Spinal cord (tissue), 10 donors: ENCODE measurements around the gene KCNN2. TPM values are rescaled to one million over a fixed set of nuclear protein-coding genes. Genes with fewer than 3 reads are reported as not detected.

Source experiments
- DNase-seq, 6 donors: peaks; one replicate each; pipeline versions ENCODE4 v3.0.0 to v3.0.0-alpha.2; 2013 to 2015; ENCODE audit warnings: low spot score in 6 of 6, low read depth in 4 of 6
- H3K27ac ChIP-seq: one replicate; pipeline ENCODE4 v1.5.1; 2013; ENCODE audit warnings: low read depth, low read length, control low read depth
- H3K27me3 ChIP-seq: one replicate; pipeline ENCODE4 v1.6.1; 2013; ENCODE audit warnings: low read length; ENCODE audit not compliant: control insufficient read depth, insufficient read depth
- H3K36me3 ChIP-seq: one replicate; pipeline ENCODE4 v1.6.1; 2013; ENCODE audit warnings: low read length; ENCODE audit not compliant: control insufficient read depth, insufficient read depth
- H3K4me1 ChIP-seq: one replicate; pipeline ENCODE4 v1.6.1; 2013; ENCODE audit warnings: low read length; ENCODE audit not compliant: control insufficient read depth, insufficient read depth
- H3K4me3 ChIP-seq: one replicate; pipeline ENCODE4 v1.5.1; 2013; ENCODE audit warnings: low read depth, low read length, control low read depth
- H3K9me3 ChIP-seq: one replicate; pipeline ENCODE4 v1.6.1; 2013; ENCODE audit warnings: low read length; ENCODE audit not compliant: control insufficient read depth, insufficient read depth
- WGBS: methylation state at CpG from one replicate; pipeline ENCODE4 v1.1.5; 2013; ENCODE audit warnings: missing lambda C conversion rate; ENCODE audit not compliant: insufficient coverage; 5-methylcytosine and 5-hydroxymethylcytosine counted together
- polyA plus RNA-seq, 2 donors: library from polyadenylated mRNA; unstranded; fragments of 120-200 nt; gene quantifications; one replicate each; pipeline ENCODE4 v1.2.1, GENCODE V29; 2013; ENCODE audit not compliant: insufficient read length in 2 of 2
- total RNA-seq, 2 donors: library from RNA; depleted of rRNA in 1 of 2; stranded (reverse); fragments of 120-200 nt in 1 of 2; fragments of >200 nt in 1 of 2; gene quantifications; one replicate each; pipeline versions ENCODE4 v1.2.3 to v1.2.4, GENCODE V29; 2013 to 2014
- donor health status: healthy.

KCNN2 gene
- total and polyA plus RNA-seq, 4 donors: 7.3 to 27.2 (median 20.0) TPM

GRCh38 chr5:114544561-114544960, 182.7 kb downstream of the KCNN2 start:
- Histone ChIP-seq H3K4me1 (no peaks in the 10 kb centered on the region), H3K36me3 (no peaks in the 10 kb centered on the region), H3K27ac (no peak overlapping the region), H3K27me3 (no peaks in the 10 kb centered on the region), H3K4me3 (no peak overlapping the region), H3K9me3 (no peaks in the 10 kb centered on the region)
- DNase-seq: no peak
- 86% methylated on average over 1 of the region's 1 CpG for WGBS
